Measurements from ENCODE around the gene MIAT.
"Not testable (repeated sequence)": the region's sequence is repeated elsewhere in the genome, so short reads cannot be mapped to it uniquely, and the experiment has no call there.

The MIAT gene

DNA sequence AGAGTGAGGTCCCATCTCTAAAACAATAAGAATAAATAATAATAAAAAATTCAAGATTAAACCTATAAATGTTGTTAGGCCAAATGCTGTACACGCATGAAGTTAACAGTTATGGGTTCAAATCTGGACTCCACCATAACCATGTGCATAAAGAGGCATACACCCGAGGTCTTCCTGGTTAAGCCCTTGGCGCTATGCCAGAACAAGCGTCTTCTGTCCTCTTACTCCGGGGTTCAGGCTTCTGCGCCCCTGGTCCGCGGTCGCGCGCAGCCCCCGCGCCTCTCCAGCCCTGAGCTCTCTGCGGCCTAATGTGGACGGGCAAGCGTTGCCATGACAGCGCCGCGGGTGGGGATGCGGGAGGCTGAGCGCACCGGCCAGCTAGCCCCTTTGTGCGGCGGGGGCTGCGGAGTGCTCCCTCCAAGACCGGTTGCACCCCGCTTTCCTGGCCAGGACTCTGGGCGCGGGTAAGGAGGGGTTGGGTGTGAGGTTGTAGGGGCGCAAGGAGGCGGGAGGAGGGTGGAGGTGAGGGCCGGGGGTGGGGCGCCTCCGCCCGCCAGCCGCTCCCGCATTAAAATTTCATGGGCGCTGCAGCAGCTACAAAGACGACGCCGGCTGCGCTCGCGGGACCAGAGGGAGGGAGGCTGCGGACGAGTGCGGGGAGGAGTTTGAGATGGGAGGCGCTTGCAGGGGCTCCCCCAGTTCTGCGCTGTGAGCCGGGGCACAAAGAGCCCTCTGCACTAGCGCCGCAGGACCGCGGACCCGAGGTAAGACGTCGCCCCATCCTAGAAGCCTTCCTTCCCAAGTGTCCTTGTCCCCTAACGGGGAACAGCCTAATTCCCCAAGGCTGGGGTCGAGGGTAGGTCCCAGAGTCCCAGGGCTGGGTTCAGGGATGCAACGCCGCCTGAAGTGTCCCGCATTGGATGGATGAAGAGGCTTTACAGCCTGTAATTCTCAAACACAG is at the start of gene MIAT:
Gene MIAT, plus strand, starts transcription at position 698 of the 961 bp plus-strand sequence.
- no peak for DNase-seq (ENCODE audit: low spot score)

DNA sequence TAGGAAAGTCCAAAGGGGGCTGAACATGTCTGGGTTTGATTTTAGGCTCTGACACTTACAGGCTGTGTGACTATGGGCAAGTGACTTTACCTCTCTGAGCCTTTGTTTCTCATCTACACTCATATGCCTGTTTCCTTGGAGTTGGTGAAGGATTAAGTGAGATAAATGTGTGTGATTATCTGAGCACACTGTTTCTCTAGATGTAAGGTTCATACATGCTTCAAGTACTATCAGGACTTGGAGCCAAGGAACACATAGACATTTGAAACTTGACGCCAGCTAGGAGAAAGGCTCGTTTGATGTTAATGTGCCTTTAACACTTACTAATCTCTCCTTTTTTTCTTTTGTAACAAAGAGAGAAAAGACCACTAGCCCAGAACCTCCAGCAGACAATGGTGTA is 49.3 kb upstream of the MIAT start:
- DNase-seq (ENCODE audit: low spot score): no peak

DNA sequence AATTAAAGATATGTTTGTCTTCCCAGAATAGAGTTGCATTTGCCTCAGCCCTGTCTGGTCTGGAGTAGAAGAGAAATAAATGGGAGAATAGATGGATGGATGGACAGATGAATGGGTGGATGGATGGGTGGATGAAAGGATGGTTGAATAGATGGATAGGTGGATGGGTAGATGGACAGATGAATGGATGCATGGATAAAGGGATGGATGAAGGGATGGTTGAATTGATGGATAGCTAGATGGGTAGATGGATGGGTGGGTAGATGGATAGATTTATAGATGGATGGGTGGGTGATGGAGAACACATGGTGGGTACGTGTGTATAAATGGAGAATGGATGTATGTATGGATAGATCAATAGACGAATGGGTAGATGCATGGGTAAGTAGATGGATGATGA is 48.1 kb upstream of the MIAT start:
- DNase-seq (ENCODE audit: low spot score): no peak

DNA sequence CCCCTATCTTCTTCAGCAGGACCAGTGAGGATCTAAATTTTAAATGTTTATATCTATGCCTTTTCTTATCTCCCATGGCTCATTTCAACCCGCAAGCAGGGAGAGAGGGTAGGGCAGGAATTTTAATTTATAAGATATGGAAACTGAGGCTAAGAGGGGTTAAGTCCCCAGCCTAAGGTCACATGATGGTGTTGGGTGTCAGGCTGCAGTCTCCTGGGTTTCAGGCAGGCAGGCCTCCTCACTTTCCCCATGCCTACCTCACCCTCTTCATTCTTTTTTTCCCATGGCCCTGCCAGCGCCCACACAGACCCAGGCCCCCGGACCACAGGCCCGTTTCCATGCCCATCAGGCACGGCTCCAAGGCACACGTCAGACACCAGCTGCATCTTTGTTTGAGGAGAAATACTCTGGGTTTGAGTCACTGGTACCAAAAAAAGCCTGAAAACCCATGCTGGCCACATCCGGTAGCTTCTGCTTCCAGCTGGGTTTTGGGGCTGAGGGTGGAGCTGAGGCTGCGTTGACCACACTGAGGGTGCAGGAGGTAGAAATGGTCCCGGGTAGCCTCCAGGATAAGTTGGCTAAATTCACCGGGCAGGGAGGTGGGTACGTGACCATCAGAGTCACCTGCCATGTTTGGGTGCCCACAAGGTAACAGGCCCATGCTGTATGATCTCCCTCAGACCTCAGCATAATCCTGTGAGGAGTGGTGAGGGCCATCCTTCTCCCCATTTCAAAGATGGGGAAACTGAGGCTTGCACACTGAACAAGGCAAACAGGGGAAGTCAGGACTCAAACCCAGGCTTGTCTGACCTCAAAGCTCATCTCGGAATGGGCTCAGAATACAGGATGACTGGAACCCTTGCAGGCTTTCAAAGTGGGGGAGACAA is 47.1 kb upstream of the MIAT start:
- peak; percentile 95 for DNase-seq (ENCODE audit: low spot score)

DNA sequence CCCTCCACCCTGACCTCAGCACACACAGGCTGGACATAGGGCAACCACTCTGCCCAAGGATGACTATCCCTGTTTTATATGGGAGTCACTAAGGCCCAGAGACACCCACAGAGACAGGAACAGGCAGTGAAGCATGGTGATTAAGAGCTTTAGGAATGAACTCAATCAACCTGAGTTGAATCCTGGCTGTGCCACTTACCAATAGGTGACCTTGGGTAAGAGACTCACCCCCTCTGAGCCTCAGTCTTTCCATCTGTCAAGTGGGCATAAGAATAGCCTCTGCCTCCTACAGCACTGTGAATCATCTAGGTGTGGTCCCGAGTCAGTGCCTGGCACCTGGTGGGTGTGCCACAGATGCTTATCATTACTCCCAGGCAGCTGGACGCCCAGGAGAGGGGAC is 46.4 kb upstream of the MIAT start:
- DNase-seq (ENCODE audit: low spot score): peak; percentile 31

DNA sequence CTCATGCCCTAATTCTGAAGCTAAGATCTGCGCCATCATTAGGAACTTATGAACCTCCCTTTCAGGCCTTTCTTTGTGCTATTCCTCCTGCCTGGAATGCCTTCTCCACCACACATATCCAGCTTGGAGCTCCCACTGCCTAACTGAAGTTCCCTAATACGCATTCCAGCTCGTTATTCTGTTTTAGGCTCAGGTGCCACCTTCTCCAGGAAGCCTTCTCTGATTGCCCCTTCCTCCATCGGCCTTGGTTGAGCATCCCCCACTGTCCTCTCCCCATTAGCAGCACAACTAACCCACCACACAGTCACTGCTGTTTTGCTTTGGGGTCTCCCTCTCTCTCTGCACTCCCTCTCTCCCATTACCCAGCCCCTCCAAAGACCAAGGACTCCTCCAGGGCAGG is 44.7 kb upstream of the MIAT start:
- no peak for DNase-seq (ENCODE audit: low spot score)

DNA sequence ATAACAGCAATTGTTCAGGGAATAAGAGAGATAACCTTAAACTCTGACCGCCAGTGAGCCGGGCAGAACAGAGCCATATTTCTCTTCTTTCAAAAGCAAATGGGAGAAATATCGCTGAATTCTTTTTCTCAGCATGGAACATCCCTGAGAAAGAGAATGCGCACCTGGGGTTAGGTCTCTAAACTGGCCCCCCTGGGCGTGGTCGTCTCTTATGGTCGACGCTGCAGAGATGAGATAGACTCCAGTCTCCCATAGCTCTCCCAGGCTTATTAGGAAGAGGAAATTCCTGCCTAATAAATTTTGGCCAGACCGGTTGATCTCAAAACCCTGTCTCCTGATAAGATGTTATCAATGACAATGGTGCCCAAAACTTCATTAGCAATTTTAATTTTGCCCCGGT is 43.6 kb upstream of the MIAT start:
- DNase-seq (ENCODE audit: low spot score): not testable (repeated sequence)

DNA sequence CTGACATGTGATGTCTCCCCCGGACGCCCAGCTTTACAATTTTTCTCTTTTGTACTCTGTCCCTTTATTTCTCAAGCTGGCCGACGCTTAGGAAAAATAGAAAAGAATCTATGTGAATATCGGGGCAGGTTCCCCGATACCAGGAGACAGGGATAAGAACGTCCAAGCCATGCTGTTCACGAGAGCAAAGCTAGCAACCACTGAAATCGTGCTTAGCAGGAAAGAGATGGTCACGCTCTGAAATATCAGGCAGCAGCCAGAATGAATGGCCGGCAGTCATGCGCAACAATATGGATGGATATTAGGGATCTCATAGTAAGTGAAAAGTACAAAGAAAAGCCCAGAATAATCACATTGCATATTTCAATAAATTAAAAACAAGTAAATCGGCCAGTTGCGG is 43.1 kb upstream of the MIAT start:
- DNase-seq (ENCODE audit: low spot score): no peak

DNA sequence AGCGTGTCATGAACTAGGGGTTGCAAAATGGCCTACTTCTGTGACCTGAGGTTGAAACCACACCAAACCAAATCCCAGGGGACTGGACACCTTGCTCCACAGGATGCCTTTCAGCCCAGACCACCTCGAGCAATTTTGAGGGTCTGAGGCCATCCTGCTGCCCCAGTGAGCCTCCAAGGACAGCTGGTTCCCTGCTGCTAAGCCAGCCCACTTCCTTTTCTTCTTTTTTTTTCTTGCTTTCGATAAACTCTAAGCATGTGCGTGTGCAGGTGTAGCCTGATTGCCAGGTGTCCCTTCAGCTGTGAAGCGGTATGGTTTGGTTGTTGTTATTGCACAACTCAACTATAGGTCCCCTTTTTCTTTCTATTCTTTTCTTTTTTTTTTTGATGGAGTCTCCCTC is 42.2 kb upstream of the MIAT start:
- no peak for DNase-seq (ENCODE audit: low spot score)

DNA sequence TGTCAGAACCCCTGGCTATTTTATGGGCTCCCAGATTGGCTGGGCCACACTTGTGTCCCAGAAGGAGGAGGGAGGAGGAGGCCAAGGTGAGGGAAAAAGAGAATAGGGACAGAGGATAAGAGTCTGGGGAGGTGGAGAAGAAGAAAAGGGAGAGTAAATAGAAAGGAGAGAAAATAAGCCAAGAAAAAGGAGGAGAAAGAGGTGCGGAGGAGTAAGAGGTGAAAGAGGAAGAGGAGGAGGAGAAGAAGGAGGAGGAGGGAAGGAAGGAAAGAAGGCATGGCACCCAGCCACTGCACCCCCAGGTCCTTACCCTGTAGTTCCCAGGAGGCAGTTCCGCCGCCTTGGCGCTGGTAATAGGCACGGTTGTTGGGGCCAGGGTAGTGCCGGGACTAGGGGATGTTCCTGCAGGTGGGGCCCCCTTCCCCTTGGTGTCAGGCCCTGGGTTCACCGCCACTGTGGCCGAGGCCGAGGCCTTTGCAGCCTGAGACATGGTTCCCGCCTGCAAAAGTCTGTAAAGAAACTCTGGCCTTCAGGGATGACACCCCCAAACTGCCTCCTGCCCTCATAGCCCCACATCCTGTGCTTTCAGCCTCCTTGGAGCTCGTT is 41.5 kb upstream of the MIAT start:
- DNase-seq (ENCODE audit: low spot score): no peak

DNA sequence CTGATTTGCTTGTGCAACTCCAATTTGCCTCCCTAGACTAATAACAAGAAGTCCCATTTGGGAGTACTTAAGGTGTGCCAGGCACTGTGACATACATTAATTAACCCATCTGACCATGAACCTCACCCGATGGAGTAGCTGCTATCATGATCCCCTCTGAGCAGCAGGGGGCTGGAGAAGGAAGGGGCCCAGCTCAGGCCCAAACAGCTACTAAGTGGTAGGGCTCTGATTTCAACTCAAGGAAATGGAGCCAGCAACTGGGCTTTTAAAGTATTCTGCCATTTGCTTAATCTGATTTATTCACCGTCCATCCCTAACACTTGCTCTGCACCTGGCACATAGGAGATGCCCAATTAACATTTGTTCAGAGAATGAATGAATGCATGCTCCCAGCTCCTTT is 40.7 kb upstream of the MIAT start:
- DNase-seq (ENCODE audit: low spot score): no peak

DNA sequence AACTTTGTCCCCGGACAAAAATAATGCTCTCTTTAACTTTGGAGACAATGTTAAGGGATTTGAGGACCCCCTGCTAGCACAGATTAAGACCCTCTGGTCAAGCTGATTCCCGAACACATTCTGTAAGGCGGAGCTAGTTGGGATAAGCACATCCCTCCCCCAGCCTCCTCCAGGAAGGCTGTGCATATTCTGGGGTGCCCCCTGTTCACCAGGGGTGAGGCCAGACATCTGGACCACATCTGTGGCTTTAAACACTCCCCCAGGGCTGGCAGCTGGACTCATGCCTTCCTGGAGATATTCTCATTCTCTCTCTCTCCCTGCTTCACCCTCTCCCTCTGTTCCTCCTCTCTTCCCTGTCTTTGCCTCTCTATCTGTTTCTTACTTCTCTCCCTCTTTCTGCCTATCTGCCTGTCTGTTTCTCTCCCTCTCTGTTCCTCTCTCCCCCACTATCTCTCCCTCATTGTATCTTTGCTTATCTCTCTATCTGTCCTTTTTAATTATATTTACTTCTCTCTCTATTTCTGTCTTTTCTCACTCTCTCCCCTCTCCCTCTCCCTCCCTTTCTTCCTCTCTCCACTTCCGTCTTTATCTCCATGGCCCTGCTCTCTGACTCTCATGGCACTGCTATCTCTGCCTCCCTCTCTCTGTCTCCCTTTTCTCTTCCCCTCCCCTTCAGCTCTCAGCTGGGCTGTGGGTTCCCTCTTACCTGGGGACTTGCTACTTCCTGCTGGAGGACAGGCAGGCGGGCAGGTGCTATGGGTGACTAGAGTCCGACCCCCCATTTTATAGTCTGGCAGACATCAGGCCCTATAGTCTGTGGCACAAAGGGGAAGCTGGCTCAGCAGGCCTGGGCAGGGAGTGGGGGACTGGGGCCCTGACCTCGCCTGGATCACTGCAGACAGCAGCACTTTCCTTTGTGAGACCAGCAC is 39.9 kb upstream of the MIAT start, which contains the start of gene CRYBB1:
Gene CRYBB1, minus strand, starts transcription at position 757 of the 929 bp plus-strand sequence. CDS start 1,708 bp downstream, outside the sequence.
- no peak for DNase-seq (ENCODE audit: low spot score)

DNA sequence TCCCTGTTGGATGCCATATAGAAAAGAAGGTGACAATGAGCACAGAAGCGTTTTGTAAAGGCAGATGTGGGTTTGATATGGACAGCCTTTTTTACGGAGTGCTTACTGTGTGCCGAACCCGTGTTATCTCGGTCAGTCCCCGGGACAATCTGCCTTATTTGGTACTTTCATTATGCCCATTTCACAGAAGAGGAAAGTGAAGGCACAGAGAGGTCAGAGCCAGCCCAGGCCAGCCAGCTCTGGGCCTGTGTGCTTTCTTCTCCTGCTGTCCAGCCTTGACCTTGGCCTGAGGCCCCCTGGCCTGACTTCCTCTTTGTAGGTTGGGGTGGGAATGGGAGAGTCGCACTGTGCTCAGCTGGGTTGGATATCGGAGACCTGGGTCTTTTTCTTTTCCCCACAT is 38.9 kb upstream of the MIAT start:
- DNase-seq (ENCODE audit: low spot score): no peak

DNA sequence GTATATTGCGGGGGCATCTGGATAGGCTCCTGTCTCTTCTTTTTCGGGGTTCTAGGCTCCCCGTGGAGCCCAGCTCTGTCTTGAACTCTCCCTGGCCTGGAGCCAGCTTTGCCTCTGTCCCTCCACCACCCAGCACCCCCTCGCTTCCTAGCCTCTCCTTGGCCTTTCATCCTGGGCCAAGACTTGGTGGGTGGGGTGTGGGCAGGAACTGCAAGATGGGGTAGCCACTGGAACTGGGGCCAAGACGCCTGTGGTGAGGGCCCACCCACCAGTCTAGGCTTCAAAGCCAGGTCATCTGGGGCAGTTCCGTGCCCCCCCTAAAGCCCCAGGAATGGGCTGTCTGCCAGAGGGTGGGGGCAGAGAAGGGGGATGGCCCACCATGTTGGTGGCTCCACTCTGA is 37.9 kb upstream of the MIAT start:
- DNase-seq (ENCODE audit: low spot score): no peak

DNA sequence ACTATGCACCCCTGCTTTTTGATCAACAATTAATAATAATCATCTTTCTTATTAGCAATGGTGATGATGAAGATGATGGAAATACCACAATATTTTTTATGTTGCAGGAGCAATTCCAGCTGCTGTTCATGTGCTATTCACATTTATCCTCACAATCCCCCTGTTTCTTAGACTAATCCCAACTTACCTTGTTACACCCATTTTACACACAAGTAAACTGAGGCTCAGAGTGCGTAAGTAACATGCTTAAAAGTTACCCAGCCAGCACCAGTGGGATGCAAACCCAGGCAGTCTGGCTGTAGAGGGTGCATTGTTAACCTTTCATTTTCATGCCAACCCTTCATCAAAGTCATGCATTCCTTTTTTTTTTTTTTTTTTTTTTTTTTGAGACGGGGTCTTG is 37.2 kb upstream of the MIAT start:
- DNase-seq (ENCODE audit: low spot score): no peak

DNA sequence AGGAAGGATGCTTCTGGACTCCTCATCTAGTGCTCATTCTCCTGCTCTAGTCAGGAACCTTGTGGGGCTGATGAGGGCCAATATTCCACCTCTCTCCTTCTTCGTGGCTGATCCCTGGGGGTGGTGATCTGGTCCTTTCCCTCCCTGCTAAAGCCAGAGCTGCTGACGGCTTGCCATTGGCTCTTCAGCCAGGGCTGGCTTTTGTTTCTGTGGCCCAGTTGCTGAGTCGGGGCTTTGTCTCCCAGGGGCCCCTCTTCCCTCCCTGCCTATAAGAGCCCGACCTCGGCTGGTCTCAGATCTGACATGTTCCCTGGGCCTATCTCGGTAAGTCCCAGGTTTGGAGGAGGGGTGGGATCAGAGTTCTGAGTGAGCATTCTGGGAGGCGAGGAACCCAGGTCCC is 35.7 kb upstream of the MIAT start, which contains the start of gene CRYBA4:
Gene CRYBA4, plus strand, starts transcription at position 301 of the 400 bp plus-strand sequence. CDS start 634 bp downstream, outside the sequence.
- DNase-seq (ENCODE audit: low spot score): no peak

DNA sequence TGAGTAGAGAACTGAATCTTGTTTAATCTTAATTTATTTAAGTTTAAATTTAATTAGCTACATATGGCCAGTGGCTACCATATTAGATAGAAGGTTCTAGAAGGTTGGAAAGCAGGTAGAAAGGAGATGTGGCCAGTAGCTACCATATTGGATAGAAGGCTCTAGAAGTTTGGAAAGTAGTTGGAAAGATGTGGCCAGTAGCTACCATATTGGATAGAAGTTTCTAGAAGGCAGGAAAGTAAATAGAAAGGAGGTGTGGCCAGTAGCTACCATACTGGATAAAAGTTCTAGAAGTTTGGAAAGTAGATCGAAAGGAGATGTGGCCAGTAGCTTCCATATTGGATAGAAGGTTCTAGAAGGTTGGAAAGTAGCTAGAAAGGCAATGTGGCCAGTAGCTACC is 33.4 kb upstream of the MIAT start:
- DNase-seq (ENCODE audit: low spot score): no peak

DNA sequence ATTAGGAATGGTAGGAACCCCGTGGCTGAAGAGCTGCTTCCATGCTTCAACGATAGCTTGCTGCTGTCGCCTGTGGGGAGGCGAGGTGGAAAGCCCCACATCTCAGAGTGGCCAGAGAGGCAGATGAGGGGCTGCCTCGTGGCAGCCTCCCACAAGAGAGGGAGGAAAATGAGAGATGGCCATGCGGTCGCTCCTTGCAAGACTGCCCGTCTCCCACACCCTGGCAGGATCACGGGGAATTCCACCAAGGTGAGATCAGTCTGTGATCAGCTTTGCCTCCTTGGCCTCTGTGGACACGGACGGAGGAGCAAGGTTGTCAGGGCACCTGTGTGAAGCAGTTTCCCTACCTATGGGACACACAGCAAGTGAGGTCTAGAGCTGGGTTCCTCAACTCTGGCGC is 32.6 kb upstream of the MIAT start:
- DNase-seq (ENCODE audit: low spot score): no peak

DNA sequence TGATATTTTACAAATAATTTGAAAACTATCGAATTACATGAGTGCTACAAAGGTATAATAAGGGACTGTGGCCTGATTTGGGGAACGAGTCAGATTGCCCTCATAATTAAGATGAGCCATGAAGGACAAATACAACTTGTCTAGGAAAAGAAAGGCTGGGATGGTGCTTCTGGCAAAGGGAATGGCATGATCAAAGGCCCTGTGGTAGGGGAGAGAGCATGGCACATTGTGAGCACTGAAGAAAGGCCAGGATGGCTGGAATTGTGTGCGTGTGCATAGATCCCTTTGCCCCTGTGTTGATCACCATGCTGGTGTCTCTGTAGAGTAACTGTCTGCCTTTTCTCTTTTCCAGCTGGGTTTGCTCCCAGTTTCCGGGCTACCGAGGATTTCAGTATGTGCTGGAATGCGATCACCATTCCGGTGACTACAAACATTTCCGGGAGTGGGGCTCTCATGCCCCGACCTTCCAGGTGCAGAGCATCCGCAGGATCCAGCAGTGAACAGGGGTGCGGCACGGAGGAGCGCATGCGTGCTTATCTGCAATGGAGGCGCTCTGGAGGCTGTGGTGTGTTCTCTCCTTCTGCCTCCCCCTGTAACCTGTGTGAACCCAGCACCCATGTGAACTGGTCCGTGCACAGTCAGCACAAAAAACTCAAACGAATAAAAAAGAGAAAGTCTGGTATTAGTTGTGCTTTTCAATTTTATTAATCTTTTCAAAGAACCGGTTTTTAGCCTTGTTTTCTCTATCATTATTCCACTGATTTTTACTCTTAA is 27.2 kb upstream of the MIAT start:
- DNase-seq (ENCODE audit: low spot score): no peak

DNA sequence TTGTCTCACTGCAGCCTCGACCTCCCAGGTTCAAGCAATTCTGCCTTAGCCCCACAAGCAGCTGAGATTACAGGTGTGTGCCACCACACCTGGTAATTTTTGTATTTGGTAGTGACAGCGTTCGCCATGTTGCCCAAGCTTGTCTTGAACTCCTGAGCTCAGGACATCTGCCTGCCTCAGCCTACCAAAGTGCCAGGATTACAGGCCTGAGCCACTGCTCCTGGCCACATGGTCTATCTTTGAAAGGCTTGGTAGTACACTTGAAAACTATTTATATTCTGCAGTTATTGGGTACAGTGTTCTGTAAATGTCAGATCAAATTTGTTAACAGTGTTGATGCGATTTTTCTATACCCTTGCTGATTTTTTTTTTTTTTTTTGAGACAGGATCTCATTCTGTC is 26.1 kb upstream of the MIAT start:
- DNase-seq (ENCODE audit: low spot score): no peak
